DND-41 (cell line): ENCODE measurements around the gene COLEC12.

Source experiments
- EZH2 ChIP-seq: IDR thresholded peaks from 3 replicates; pipeline ENCODE4 v1.6.1; 2012; ENCODE audit warnings: borderline replicate concordance, low read depth, mild to moderate bottlenecking, moderate library complexity, low read length, inconsistent platforms; ENCODE audit not compliant: severe bottlenecking
- TF ChIP-seq, protein P1 (sequence below): IDR thresholded peaks from 2 replicates; pipeline ENCODE4 v1.5.1; 2012; ENCODE audit warnings: borderline replicate concordance, low read length, moderate library complexity, mild to moderate bottlenecking; ENCODE audit not compliant: poor library complexity, severe bottlenecking; ENCODE audit errors: extremely low read depth

DNA sequence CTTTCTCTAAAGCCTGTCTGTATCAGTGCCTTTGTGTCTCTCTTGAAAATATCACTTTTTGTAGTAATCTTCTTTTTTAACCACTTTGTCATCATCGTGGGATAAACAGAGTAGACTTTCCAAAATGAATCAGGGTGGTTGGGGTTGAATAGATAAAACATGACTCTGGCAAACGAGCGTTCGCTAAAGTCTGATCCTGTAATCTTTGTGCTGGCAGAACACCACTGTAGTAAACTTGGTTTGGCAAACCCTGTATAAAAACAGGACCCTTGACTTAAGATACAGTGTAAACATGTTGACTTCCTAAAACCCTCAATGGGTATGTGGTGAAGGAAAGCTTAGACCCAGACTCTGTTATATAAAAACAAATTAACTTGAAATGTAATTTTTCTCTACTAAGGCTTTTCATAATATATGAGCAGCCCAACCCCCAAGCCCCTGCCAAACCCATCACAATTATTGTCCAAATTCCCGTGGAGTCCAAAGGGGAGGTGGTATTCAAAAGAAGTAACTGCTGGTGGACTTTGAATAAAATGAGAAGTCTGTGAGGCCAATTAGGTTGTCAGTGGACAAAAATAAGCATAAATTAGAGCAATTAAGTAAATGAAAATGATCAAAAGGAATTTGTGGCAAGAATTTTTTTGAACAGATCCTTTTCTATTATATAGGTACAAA lies 52.2 kb downstream of the COLEC12 start:
- no peak for TF ChIP-seq EZH2
- TF ChIP-seq, protein P1, sequence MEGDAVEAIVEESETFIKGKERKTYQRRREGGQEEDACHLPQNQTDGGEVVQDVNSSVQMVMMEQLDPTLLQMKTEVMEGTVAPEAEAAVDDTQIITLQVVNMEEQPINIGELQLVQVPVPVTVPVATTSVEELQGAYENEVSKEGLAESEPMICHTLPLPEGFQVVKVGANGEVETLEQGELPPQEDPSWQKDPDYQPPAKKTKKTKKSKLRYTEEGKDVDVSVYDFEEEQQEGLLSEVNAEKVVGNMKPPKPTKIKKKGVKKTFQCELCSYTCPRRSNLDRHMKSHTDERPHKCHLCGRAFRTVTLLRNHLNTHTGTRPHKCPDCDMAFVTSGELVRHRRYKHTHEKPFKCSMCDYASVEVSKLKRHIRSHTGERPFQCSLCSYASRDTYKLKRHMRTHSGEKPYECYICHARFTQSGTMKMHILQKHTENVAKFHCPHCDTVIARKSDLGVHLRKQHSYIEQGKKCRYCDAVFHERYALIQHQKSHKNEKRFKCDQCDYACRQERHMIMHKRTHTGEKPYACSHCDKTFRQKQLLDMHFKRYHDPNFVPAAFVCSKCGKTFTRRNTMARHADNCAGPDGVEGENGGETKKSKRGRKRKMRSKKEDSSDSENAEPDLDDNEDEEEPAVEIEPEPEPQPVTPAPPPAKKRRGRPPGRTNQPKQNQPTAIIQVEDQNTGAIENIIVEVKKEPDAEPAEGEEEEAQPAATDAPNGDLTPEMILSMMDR, result no peak
